NOMO-1 treated with dmso at 0.1 percent for 144 hours (cell line): ENCODE results near the gene BARX2.
"Not testable (repeated sequence)": the region's sequence is repeated elsewhere in the genome, so short reads cannot be mapped to it uniquely, and the experiment has no call there.

Experiments used
- DNase-seq: peaks from one replicate; lab custom pipeline; 2025; ENCODE audit not compliant: unreplicated experiment; lab: John Stamatoyannopoulos, UW

The BARX2 gene, protein sequence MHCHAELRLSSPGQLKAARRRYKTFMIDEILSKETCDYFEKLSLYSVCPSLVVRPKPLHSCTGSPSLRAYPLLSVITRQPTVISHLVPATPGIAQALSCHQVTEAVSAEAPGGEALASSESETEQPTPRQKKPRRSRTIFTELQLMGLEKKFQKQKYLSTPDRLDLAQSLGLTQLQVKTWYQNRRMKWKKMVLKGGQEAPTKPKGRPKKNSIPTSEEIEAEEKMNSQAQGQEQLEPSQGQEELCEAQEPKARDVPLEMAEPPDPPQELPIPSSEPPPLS

DNA sequence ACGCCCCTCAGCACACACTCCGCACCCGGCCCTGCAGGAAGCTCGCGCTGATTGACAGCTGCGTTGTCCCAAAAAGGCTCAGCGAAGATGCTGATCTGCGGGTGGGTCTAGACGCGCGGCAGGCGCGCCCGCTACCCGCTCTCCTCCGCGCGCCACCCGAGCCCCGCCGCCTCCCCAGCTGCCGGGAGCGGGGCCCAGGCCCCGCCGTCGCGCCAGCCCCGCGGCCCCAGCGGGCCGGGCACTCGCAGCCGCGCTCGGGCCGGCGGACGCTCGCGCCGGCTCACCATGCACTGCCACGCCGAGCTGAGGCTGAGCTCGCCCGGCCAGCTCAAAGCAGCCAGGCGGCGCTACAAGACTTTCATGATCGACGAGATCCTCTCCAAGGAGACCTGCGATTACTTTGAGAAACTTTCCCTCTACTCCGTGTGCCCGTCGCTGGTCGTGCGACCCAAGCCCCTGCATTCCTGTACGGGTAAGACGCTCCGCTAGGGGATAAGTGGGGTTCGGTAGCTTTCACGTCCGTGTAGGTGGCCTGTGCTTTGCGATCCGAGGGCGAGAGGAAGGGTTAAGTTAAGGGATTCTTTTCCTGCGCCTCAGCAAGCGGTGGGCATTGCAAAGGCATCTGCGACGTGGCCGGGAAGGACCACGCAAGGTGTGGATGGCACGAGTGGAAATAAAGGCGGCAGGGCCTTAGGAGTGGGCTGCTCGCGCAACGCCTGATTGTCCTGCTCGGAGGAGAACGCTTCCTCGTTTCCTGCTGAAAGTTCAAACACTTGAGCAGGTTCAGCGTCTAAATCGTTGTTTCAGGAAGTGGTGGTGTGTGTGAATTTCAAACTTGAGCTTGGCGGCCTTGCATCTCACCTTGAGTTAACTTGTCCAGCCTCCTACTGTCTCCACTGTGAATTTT lies at the start of gene BARX2:
BARX2 (plus strand) TSS at position 98 of the 907 bp plus-strand sequence; CDS start at position 286, 188 bp downstream.
- no peak for DNase-seq

DNA sequence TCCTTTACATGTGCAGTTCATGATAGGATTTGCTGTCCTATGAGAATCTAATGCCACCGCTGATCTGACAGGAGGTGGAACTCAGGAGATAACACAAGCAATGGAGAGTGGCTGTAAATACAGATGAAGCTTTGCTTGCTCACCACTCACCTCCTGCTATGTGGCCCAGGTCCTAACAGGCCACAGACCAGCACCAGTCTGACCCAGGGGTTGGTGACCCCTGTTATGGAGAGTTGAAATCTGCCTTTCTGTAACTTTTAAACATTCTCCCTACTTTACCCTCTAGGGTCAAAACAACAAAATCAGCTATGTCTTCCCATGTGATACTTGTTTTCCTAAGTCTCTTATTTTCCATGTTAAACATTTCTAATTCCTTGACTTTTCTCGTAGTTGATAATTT lies 48.7 kb upstream of the BARX2 start:
- no peak for DNase-seq

DNA sequence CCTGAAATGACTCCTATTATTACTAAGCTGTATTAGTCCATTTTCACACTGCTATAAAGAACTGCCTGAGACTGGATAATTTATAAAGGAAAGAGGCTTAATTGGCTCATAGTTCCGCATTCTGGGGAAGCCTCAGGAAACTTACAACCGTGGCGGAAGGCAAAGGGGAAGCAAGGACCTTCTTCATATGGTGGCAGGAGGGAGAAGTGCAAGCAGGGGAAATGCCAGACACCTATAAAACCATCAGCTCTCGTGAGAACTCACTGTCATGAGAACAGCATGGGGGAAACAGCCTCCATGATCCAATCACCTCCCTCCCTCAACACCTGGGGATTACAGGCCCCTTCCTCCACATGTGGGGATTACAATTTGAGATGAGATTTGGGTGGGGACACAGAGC lies 47.9 kb upstream of the BARX2 start:
- peak; percentile 64 for DNase-seq

DNA sequence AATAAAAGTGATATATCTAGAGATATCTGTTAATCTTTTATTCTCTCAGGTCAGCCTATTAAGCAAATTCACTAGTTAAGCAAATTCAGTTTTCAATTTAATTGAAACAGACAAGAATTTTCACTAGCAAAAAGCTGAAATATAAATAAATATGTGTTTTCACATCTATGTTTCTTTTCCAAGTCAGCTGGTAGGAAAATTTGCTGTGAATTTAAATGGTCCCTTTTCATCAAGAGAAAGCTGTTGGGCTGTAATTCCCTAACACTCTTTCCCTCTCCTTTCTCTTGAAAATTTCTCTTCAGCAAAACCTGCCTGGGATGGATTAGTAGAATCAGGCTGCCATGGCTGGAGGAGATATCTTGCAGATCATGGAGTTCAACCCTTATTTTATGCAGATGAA lies 46.9 kb upstream of the BARX2 start:
- no peak for DNase-seq

DNA sequence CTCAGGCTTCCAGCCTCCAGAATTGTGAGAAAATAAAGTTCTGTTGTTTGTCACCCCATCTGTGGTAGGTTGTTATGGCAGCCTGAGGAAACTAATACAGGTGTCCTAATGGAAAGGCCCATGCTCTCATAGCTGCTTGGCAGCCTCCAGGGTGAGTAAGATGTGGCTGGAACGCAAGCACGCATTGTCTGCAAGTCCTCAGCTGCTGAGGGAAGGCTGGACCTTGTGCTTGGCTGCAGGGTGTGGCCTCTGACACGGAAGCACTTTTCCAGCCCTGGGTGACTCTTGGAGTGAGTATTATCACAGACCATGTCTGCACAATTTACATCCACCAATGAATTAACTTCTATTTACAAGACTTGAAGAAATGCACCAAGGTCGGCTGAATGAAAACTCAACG lies 44.4 kb upstream of the BARX2 start:
- no peak for DNase-seq

DNA sequence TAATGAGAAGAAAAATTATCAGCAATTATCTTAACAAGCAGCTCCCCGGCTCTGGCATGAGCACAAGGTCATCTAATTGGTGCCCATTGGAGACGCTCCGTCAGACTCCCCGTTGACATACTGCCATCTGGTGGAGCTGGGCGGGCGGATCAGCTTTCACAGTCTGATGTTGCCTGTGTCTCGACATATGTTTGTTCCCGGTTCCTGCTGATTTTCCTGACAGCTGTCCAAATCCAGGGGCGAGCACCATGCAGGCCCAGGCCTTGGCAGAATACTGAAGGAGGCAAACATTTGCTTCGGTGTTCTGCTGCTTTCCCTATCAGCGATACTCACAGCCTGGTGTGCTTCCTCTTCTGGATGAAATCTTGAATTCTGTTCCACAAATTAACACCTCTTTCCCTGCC lies 43.8 kb upstream of the BARX2 start:
- peak; percentile 42 for DNase-seq

DNA sequence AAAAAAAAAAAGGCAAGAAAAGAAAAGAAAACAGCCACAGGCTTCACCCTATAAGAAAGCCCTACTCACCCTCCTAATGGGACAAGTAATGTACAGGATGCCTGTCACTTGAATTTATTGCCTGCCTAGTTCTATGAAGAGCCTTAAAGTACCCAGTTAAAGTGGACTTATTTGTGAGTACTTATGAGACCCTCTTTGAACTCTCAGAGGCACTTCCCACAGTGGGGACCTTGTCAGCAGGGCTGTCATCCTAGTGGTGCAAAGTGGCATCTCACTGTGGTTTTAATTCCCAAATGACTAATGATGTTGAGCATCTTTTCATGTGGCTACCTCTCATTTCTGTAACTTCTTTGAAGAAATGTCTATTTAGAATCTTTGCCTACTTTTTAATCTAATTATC lies 41.8 kb upstream of the BARX2 start:
- no peak for DNase-seq

DNA sequence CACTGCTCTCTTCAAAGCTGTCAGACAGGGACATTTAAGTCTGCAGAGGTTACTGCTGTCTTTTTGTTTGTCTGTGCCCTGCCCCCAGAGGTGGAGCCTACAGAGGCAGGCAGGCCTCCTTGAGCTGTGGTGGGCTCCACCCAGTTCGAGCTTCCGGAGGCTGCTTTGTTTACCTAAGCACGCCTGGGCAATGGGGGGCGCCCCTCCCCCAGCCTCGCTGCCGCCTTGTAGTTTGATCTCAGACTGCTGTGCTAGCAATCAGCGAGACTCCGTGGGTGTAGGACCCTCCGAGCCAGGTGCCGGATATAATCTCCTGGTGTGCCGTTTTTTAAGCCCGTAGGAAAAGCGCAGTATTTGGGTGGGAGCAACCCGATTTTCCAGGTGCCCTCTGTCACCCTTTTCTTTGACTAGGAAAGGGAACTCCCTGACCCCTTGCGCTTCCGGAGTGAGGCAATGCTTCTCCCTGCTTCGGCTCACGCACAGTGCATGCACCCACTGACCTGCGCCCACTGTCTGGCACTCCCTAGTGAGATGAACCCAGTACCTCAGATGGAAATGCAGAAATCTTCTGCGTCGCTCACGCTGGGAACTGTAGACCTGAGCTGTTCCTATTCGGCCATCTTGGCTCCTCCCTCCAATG lies 31.2 kb upstream of the BARX2 start:
- DNase-seq = not testable (repeated sequence)

DNA sequence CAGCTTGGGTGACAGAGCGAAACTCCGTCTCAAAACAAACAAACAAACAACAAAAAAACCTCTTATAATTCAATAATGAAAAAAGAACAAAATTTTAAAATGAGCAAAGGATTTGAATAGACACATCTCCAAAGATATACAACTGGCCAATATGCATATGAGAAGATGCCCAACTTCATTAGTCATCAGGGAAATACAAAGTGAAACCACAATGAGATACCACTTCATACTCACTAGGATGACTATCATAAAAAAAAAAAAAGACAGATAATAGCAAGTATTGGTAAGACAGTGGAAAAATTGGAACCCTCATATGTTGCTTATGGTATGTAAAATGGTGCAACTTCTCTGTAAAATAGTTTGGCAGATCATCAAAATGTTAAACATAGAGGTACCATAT lies 28.7 kb upstream of the BARX2 start:
- DNase-seq = no peak

DNA sequence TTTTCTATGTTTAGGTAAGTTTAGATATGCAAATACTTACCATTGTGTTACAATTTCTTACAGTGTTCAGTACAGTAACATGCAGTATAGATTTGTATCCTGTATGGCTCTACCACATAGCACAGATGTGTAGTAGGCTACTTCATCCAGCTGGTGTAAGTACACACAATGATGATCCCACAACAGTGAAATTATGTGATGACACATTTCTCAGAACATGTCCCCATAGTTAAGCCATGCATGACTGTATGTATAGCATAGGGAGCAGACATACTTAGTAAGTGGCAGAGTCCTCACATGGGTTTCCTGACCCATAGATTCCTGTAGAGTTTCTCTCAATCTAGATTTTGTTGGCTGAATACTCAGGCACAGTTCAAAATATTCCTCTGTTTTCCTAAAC lies 26.8 kb upstream of the BARX2 start:
- DNase-seq = no peak

DNA sequence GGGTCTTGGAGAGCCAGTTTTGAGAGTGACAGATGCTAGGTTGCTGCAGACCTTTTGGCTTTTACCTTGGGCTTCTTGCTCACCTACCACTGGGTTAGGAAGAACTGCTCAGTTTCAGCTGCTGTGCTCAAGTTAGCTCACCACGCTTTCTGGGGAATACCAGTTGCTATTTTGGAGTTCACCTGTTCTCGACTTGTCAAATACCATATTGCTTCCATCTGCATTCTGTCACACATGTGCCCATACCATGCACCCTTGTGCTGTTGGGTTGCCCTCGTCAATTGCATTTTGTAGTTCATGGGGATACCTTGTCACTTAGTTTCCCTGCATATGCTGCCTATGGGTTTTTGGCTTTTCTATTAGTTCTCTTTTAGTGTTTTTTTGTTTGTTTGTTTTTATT lies 23.0 kb upstream of the BARX2 start:
- DNase-seq = no peak

DNA sequence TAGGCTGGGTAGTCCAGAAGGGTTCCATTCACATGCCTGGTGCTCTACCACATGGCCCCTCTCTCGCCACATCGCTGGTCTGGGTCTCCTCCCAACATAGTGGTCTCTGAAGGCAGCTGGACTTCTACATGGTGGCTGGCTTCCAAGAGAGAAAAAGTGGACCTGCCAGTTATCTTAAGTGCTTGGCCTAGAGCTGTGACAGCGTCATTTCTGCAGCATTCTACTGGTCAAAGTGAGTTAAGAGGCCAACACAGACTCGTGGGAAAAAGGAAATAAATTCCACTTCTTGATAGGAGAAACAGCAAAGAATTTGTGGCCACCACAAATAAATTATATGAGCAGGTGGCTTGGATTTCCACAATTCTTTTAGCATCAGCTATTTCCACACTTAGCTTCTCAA lies 21.0 kb upstream of the BARX2 start:
- no peak for DNase-seq

DNA sequence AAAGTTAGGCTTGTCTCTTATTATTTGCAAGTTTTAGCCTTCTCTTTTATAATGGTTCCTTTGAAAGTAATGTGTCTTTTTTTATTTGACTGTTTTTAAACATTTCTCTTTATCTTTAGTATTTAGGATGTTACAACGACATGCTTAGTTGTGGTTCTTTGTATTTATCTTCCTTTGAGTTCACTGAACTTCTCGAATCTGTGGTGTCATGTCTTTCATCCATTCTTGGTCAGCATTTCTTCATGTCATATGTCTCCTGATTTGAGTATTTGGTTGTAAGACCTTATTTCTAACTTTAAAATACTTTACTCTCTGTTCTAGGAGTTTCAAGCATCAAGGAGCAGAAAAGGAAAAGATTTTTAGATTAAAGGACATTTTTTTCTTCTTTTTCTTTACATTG lies 15.9 kb upstream of the BARX2 start:
- no peak for DNase-seq

DNA sequence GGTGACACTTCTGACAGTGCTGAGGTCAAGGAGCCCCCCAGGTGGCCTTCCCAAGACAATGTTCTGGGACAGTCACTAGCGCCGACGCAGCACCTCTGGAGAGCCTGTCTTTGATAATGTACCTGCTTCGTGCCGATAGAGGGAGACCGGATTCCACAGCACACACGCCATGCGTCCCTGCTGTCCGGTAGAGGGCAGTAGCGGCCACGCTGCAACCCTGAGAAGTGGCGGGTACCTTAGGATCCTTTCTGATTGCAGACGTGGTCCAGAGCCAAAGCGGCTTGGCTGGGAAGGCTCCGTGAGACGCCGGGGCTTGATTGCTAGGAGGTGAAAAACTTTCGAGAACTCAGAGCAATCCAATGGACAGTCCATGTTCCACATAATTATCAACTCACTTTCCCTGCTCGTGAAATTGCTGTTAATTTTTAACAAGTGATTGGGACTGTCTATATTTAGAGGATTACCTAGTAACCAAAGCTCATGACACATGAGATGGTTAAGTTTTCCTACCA lies 11.4 kb upstream of the BARX2 start:
- DNase-seq = peak; percentile 70

DNA sequence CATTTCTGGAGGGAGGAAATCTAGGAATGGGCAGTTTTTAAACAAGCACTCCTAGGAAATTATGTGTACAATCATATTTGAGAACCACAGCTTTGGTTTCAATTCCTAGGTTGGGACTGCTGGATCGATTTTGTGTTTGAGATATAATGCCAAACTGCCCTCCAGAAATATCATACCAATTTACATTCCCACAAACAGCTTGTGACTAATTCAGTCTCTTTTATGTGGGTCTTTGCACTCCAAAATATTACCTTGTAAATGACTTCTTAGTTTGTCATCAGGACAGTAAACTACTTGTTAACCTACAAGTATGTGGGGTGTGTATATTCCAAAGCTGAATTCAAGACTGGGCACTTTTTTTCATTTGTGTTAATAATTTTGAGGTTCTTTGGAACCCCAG lies 9.8 kb upstream of the BARX2 start:
- DNase-seq = no peak

DNA sequence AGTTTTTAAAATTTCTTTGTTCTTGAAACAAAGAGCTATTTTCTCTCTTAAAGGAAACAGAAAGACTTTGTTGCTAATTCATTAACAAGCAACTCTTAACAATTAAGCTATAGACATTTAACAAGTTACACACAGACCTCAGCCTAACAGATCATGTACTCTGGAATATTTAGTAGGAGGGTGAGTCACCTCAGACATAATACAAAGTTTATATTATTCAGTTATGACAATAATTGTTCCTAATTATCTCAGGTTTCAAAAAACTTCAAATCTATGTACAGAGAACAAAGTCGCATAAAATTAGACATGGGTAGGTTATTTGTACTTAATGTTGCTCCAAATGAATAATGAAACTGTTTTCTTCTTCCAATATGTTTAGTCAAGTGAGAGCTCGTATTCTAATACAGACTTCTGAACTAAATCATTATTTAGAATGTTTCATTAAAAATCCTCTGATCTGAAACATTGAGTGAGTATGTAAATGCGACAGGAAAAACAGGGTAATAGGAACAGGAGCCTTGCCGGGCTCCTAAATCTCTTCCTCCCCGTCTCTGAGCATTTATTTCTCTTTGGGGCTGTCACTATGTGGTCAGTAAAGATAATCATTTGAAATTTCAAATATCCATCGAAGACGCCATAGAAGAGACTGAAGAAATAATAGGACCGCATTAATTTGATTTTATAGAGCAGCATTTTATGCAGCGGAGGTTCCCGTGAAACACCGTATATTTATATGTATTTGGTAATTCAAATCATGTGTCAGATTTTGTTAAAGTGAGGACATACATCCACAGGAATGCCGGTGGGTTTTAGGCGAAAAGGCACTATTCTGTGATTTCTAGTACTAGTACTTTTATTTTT lies 8.7 kb upstream of the BARX2 start:
- DNase-seq = no peak

DNA sequence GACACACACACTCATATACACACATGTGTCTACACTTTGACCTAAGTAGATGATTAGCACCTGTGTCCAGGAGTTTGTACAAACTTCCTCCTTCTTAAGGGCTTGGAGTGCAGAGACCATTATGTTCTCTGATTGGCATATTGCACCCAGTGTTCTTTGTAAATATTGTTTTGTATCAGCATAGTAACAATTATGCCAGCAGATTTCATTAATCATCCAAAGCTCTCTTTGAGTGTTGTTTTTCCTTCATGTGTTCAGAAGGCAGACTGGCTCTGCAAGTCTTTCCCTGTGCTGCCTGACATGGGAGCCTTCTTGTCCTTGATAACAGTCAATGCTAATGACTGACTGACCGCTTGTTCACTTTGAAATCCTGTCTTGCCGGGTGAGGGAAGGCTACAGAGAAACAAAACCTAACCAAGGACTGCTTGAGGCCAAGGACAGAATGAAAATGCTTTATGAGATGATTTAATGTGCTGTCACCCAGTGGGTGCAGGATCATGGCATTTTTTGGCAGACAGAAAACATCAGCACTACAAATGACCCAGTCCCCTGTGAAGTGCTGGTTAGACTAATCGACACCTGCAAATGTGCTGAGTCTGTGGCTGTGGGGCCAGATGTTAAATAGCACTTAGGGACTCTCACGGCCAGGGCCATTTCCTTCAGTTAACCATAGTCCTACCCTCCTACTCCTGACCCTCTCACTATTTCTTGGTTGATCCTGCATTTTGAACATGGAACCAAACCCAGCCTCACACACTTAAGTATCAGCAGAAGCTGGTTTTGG lies 6.6 kb upstream of the BARX2 start:
- DNase-seq = no peak

DNA sequence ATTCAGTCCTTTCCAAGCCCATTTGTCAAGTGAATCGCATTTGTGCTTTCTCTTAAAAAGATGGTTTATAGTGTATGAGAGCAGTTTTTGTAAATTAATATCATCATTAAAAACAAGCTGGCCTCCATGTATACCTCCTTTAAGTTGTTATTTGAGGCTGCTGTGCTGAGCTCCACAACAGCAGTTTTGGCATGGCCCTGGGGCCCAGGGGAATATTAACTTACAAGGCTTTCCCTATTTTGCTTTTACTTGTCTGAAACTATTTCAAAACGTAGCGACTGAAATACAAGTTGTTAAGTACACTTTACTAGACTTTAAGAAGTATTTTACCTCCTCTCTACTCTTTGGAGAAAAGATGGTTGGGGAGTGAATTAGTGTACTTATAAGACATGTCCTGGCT lies 4.9 kb upstream of the BARX2 start:
- no peak for DNase-seq

DNA sequence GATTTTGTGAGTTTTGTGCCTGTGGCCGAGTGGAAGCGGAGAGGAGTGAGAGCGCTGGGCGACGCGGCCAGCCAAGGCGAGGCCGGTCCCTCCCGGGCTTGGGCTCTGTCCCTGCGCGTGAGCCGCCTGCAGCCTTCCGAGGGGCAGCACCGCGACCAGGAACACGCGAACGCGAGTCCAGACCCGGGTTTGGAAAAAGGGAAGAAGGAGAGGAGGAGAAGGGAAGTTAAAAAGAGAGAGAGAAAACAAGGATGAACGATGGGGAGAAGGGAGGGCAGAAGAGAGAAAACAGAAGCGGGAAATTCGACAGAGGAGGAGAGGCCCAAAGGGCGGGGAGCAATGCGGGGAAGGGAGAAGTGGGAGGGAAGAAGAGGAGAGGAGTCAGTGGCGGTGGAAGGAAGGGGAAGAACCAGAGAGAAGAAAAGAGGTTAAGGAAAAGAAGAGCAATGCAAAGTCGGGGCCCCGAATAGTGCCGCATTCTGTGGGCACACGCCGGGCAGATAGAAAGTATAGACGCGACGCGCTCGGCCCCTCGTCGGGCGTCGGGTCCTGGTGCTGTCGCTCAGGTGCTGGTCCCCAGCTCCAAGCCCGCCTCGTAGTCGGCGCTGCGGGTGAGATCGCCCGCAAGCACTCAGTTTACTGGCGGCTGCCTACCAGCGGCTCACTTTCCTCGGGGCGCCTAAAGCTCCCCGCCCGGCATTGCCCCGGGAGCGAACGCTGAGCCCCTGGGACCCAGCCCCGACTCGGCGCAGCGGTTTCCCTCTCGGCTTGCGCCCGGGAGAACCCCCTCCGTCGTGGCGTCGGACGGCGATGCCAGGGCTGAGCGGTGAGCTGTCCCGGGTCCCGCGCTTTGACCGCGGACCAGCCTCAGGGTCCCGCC lies 2.8 kb upstream of the BARX2 start:
- no peak for DNase-seq
